Peyer's patch (tissue), 4 donors: ENCODE data around the gene APOL4. TPM values are rescaled to one million over a fixed set of nuclear protein-coding genes. Genes with fewer than 3 reads are reported as not detected.

Experiments used
- DNase-seq, 3 donors: peaks; one replicate each; pipeline ENCODE4 v3.0.0-alpha.2; 2017 to 2019
- H3K27ac ChIP-seq, 4 donors: fragments of 200-600 bp; sonication (generic); one replicate each; pipeline ENCODE4 v1.5.1; 2016 to 2019
- H3K27me3 ChIP-seq, 2 donors: fragments of 200-600 bp; sonication (generic); one replicate each; pipeline ENCODE4 v1.5.1; 2019
- H3K36me3 ChIP-seq, 3 donors: fragments of 200-600 bp; sonication (generic); one replicate each; pipeline ENCODE4 v1.5.1; 2016 to 2019
- H3K4me1 ChIP-seq, 4 donors: fragments of 200-600 bp; sonication (generic); one replicate each; pipeline ENCODE4 v1.5.1; 2016 to 2019
- H3K4me3 ChIP-seq, 4 donors: fragments of 200-600 bp; sonication (generic); 1 replicate in 3 of 4; 2 replicates in 1 of 4; pipeline ENCODE4 v1.5.1; 2016 to 2019; ENCODE audit warnings: mild to moderate bottlenecking in 1 of 4
- H3K9me3 ChIP-seq, 4 donors: fragments of 200-600 bp; sonication (generic); one replicate each; pipeline ENCODE4 v1.5.1; 2016 to 2019; ENCODE audit warnings: mild to moderate bottlenecking in 1 of 4
- CTCF ChIP-seq, 6 experiments: fragments of 450-650 bp in 4 of 6; fragments of 200-600 bp in 2 of 6; sonication (generic) in 1 of 6; IDR thresholded peaks; one replicate each; pipeline ENCODE4 v1.5.1; 2017 to 2019; ENCODE audit warnings: antibody characterized with exemption in 6 of 6, mild to moderate bottlenecking in 3 of 6, moderate library complexity in 1 of 6
- POLR2A ChIP-seq, 2 donors: fragments of 450-650 bp; IDR thresholded peaks; one replicate each; pipeline ENCODE4 v1.5.1; 2017; ENCODE audit warnings: antibody characterized with exemption in 2 of 2, mild to moderate bottlenecking in 2 of 2, moderate library complexity in 2 of 2
- total RNA-seq, 4 donors: library from RNA; depleted of rRNA; stranded (reverse); fragments of >200 nt; gene quantifications; one replicate each; pipeline ENCODE4 v1.1.0, GENCODE V29; 2016

Gene APOL4
- total RNA-seq, 4 donors from 2014 or later: 0.35 to 3.3 (median 2.5) TPM; not detected in 1

- H3K9me3 ChIP-seq: no peaks in the 10 kb centered on the region
- DNase-seq: no peak
- H3K4me3 ChIP-seq: no peak overlapping the region
- H3K36me3 ChIP-seq: no peaks in the 10 kb centered on the region
- peak overlapping the region in 1 of 4 donors; percentile 18 for H3K27ac ChIP-seq
- H3K4me1 ChIP-seq: peaks cover 0 to 15% (median 0%) of the 10 kb centered on the region in 4 donors
- TF ChIP-seq CTCF (IDR thresholded peaks at IDR 0.05) (no peak), POLR2A (IDR thresholded peaks at IDR 0.05) (no peak)
- H3K27me3 ChIP-seq: no peaks in the 10 kb centered on the region
Measured at GRCh38 chr22:36198536-36198935, 3.1 kb downstream of the APOL4 start.

- TF ChIP-seq CTCF (IDR thresholded peaks at IDR 0.05): no peak
- DNase-seq: no peak
- Histone ChIP-seq H3K36me3 (no peaks in the 10 kb centered on the region), H3K4me1 (peaks cover 0 to 11% (median 0%) of the 10 kb centered on the region in 4 donors), H3K4me3 (no peak overlapping the region), H3K27me3 (no peaks in the 10 kb centered on the region), H3K27ac (peak overlapping the region in 2 of 4 donors; percentile 18 to 34), H3K9me3 (no peaks in the 10 kb centered on the region)
Measured at GRCh38 chr22:36197514-36198146, 4.0 kb downstream of the APOL4 start.

DNA sequence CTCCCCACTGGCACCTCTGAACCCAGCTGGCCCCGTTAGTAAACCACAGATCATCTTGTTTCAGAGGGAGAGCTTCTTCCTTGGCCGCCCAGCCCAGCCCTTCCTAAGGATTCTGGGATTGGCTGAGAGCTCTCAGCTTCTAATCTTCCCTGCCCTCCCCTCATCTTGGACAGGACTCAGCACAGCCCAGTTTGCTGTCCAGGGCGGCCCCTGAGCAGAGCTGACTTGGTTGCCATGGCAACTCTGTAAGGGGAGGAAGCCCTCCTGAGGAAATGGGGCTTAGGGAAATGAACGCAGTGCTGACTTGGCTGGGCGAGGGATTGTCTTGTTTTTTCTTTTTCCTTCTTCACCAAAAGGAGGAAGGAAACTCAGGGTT is 4.6 kb downstream of the APOL4 start:
- TF ChIP-seq POLR2A (IDR thresholded peaks at IDR 0.05) (no peak), CTCF (IDR thresholded peaks at IDR 0.05) (no peak)
- H3K4me3 ChIP-seq: no peak overlapping the region
- H3K27ac ChIP-seq: peak overlapping the region in 2 of 4 donors; percentile 34 to 65
- H3K36me3 ChIP-seq: no peaks in the 10 kb centered on the region
- no peaks in the 10 kb centered on the region for H3K27me3 ChIP-seq
- peaks cover 0 to 10% (median 0%) of the 10 kb centered on the region in 4 donors for H3K4me1 ChIP-seq
- DNase-seq: peak in 1 of 3 donors; percentile 59
- H3K9me3 ChIP-seq: no peaks in the 10 kb centered on the region

DNA sequence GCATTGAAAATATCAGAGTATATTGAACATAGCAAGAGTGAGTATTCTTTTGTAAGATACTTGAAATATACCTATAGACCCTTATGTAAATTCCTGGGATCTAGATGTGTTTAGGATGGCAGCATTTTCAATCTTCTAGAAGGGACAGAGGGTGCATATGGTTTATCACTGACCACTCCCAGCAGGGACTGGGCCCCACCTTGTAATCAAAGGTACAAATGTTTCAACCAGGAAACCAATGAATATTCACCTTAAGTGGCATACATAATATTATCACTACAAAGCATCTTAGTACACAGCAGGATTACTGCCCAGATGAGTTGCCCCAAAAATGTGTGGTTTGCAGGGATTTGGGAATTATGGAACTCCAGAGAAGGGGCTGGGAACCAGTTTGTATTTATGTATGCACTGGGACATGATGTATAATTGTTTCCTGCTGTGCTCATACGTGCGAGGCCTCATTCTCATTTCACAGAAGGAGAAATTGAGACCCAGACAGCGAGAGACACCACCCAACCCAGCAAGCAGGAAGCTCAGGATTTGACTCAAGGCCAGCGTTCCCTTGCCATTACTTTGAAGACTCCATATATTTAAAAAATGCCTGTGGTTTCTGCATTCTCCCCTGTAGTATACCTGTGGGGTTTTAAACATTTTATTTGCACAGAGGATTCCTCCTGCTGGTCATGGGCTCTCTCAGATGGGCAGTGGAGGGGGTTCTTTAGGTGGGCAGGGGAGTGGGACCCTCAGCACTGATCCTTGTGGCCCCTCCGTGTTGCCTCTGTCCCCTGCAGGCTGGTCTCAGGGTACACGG is 5.2 kb downstream of the APOL4 start:
- no peak for DNase-seq
- Histone ChIP-seq H3K36me3 (no peaks in the 10 kb centered on the region), H3K4me3 (no peak overlapping the region), H3K9me3 (no peaks in the 10 kb centered on the region), H3K27me3 (no peaks in the 10 kb centered on the region), H3K27ac (peak overlapping the region in 2 of 4 donors; percentile 34 to 65), H3K4me1 (peaks cover 0 to 4% (median 0%) of the 10 kb centered on the region in 4 donors)
- TF ChIP-seq POLR2A (IDR thresholded peaks at IDR 0.05) (no peak), CTCF (IDR thresholded peaks at IDR 0.05) (no peak)

DNA sequence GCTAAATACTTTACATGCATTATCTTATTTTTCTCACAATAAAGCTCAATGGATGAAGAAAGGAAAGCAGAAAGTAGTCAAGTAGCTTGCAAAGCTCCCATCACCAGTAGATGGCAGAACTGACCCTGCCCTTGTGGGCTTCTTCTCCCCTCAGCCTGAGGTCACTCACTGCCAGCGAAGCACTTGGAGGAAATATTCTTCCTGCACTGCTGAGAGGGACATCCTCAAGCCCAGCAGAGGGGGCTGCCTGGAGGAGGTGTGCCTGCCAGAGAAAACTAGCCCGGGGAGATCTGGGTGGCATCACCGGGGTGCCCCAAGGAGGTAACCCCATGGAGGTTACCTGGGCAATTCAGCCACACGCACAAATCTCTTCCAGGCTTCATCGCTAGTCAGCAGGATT is 6.6 kb downstream of the APOL4 start:
- Histone ChIP-seq H3K27me3 (no peaks in the 10 kb centered on the region), H3K4me3 (no peak overlapping the region), H3K27ac (no peak overlapping the region), H3K36me3 (no peaks in the 10 kb centered on the region), H3K4me1 (peaks cover 0 to 4% (median 0%) of the 10 kb centered on the region in 4 donors), H3K9me3 (no peaks in the 10 kb centered on the region)
- DNase-seq: peak in 2 of 3 donors; percentile 26 to 80
- no peak for TF ChIP-seq POLR2A (IDR thresholded peaks at IDR 0.05)
- TF ChIP-seq CTCF (IDR thresholded peaks at IDR 0.05): peak; percentile 19 to 79 (median 70)
